Measurements from ENCODE around the gene PLXNB3.

PLXNB3 gene

DNA sequence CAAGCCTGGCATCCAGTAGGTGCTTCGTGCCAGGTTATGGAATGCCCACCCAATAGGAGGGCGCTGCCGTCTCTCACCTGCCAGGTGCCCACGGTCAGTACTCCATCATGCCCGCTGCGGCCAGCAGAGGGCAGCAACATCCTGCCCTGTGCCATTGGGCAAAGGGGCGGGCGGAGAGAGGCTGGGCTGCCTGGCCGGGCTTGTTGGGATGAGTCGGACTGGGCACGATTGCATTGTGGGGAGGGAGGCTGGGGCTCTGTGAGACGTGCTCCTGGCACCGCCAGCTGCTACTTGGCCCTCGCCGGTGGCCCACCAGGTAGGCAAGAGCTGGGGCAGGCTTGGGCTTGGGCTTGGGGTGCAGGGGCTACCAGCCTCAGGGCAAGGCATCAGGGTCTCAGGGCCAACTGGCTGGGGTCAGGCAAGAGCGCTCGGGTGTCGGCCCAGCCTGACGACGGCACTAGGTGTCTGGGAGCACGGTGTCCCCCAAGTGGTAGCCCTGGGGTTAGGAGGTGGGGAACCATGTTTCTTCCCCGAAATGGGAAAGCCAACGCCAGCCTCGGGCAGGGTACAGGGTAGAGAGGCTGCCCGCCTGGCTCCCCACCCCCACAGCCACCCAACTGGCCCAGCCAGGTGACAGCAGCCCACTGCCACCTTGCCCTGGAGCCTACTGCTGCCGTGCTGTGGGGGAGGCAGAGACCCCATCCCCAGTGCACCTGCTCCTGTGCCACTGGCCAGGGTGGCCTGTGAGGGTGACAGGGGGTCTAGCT lies at the start of gene PLXNB3:
Gene PLXNB3, plus strand, starts transcription at position 261 of the 767 bp plus-strand sequence. CDS start 1,287 bp downstream, outside the sequence.
- H3K4me1 ChIP-seq: no peaks in the 10 kb centered on the region
- no peak within 1 kb of the TSS for H3K9ac ChIP-seq
- H3K79me2 ChIP-seq: no peaks in the 10 kb centered on the region
- H2AFZ ChIP-seq: no peak within 1 kb of the TSS
- no peak within 1 kb of the TSS for H3K4me2 ChIP-seq (ENCODE audit: low read length)
- TF ChIP-seq, protein P1, sequence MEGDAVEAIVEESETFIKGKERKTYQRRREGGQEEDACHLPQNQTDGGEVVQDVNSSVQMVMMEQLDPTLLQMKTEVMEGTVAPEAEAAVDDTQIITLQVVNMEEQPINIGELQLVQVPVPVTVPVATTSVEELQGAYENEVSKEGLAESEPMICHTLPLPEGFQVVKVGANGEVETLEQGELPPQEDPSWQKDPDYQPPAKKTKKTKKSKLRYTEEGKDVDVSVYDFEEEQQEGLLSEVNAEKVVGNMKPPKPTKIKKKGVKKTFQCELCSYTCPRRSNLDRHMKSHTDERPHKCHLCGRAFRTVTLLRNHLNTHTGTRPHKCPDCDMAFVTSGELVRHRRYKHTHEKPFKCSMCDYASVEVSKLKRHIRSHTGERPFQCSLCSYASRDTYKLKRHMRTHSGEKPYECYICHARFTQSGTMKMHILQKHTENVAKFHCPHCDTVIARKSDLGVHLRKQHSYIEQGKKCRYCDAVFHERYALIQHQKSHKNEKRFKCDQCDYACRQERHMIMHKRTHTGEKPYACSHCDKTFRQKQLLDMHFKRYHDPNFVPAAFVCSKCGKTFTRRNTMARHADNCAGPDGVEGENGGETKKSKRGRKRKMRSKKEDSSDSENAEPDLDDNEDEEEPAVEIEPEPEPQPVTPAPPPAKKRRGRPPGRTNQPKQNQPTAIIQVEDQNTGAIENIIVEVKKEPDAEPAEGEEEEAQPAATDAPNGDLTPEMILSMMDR (IDR thresholded peaks at IDR 0.05): peak; percentile 86
- no peaks in the 10 kb centered on the region for H3K27me3 ChIP-seq (ENCODE audit: control insufficient read depth, insufficient read depth, low read length)
- H3K36me3 ChIP-seq (ENCODE audit: control insufficient read depth, insufficient read depth, low read length): no peaks in the 10 kb centered on the region
- H3K27ac ChIP-seq: no peak within 1 kb of the TSS
- no peak within 1 kb of the TSS for H3K4me3 ChIP-seq (ENCODE audit: low read depth, low read length)
- no peaks in the 10 kb centered on the region for H3K9me3 ChIP-seq (ENCODE audit: control insufficient read depth, low read length)

DNA sequence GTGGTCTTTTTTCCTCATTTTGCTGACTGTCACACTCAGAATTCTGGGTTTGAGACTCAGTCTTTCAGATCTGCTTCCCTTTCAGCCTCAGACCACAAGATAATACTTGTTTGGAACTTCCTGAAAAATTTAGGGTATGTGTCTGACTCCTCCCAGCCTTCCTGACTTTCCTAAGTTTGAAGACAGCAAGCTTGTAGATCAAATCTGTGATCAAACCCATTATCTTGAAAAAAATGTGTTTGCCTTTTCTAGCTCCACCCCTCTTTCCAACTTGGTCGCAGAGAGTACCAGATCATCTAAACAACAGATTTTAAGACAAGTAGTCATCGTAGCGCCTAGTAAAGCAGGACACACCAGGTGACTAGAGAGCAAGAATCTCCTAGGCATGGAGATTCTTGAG lies 49.8 kb upstream of the PLXNB3 start:
- Histone ChIP-seq H3K79me2 (no peaks in the 10 kb centered on the region), H3K27me3 (ENCODE audit: control insufficient read depth, insufficient read depth, low read length) (no peaks in the 10 kb centered on the region), H2AFZ (no peak overlapping the region), H3K27ac (no peak overlapping the region), H3K4me3 (ENCODE audit: low read depth, low read length) (no peak overlapping the region), H3K4me2 (ENCODE audit: low read length) (no peak overlapping the region), H3K36me3 (ENCODE audit: control insufficient read depth, insufficient read depth, low read length) (no peaks in the 10 kb centered on the region), H3K9ac (no peak overlapping the region), H3K4me1 (no peaks in the 10 kb centered on the region), H3K9me3 (ENCODE audit: control insufficient read depth, low read length) (no peaks in the 10 kb centered on the region)
- TF ChIP-seq, protein P1 (IDR thresholded peaks at IDR 0.05): no peak

DNA sequence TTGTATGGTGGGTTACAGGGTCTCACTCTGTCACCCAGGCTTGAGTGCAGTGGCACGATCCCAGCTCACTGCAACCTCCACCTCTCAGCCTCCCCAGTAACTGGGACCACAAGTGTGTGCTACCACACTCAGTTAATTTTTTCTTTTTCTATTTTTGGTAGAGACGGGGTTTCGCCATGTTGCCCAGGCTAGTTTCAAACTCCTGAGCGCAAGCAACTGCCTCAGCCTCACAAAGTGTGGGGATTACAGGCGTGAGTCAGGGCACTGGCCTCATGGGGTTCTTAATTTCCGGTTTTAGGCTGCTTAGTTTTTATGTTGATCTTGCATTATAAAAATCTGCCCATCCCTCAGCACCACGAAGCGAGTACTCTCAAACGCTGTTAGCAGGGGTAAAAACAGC lies 46.6 kb upstream of the PLXNB3 start:
- no peak overlapping the region for H3K4me2 ChIP-seq (ENCODE audit: low read length)
- no peaks in the 10 kb centered on the region for H3K4me1 ChIP-seq

DNA sequence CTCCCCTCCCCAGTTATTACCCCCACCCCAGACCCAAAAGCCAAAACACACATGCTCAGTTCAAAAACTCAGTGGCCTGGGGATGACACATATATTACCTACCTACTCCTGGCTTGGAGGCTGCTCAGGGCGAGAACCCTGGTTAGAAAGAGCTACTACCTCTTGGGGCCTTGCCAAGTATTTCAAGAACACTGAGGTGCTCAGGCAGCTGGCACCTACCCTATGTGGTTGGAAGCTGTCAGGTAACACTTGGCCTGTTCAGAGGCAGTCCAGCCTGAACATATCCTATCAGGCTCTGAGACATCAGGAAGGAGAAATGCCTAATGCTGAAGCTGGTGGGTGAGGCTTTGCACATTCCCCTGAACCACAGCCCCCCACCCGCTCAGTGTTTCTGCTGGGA lies 44.8 kb upstream of the PLXNB3 start:
- no peak overlapping the region for H3K4me2 ChIP-seq (ENCODE audit: low read length)
- H3K9ac ChIP-seq: no peak overlapping the region
- H2AFZ ChIP-seq: no peak overlapping the region
- H3K4me1 ChIP-seq: peaks cover 2% of the 10 kb centered on the region
- no peaks in the 10 kb centered on the region for H3K27me3 ChIP-seq (ENCODE audit: control insufficient read depth, insufficient read depth, low read length)
- no peaks in the 10 kb centered on the region for H3K36me3 ChIP-seq (ENCODE audit: control insufficient read depth, insufficient read depth, low read length)
- H3K9me3 ChIP-seq (ENCODE audit: control insufficient read depth, low read length): no peaks in the 10 kb centered on the region
- H3K4me3 ChIP-seq (ENCODE audit: low read depth, low read length): no peak overlapping the region
- peaks cover 11% of the 10 kb centered on the region for H3K79me2 ChIP-seq
- no peak overlapping the region for H3K27ac ChIP-seq
- TF ChIP-seq, protein P1 (IDR thresholded peaks at IDR 0.05): no peak

More for the DNA sequence above, 46.6 kb upstream of the PLXNB3 start:
- Histone ChIP-seq H3K36me3 (ENCODE audit: control insufficient read depth, insufficient read depth, low read length) (no peaks in the 10 kb centered on the region), H3K27me3 (ENCODE audit: control insufficient read depth, insufficient read depth, low read length) (no peaks in the 10 kb centered on the region), H3K4me3 (ENCODE audit: low read depth, low read length) (no peak overlapping the region), H3K9ac (no peak overlapping the region), H3K27ac (no peak overlapping the region), H3K9me3 (ENCODE audit: control insufficient read depth, low read length) (no peaks in the 10 kb centered on the region), H3K79me2 (peaks cover 11% of the 10 kb centered on the region), H2AFZ (no peak overlapping the region)
- TF ChIP-seq, protein P1 (IDR thresholded peaks at IDR 0.05): no peak

DNA sequence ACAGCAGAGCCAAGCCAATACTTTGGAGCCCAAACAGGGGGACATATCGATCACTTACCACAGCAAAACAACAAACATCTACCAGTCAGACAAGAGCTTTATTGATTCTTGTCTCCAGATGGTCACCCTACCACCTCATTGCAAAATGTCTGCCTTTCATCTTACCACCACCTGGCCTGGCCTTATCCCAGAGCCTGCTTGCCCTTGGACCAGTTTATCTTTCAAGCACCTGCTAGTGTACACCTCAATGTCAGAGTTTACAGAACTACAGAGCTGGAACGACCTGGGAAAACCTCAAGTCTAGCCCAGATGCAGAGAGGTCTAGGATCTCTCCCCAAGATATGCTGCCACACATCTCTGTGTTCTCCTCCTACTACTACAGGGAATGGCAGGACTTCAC lies 44.3 kb upstream of the PLXNB3 start:
- TF ChIP-seq, protein P1 (IDR thresholded peaks at IDR 0.05): no peak
- no peak overlapping the region for H3K4me3 ChIP-seq (ENCODE audit: low read depth, low read length)
- H3K4me2 ChIP-seq (ENCODE audit: low read length): no peak overlapping the region
- H3K27ac ChIP-seq: no peak overlapping the region
- H3K79me2 ChIP-seq: peaks cover 11% of the 10 kb centered on the region
- H3K9me3 ChIP-seq (ENCODE audit: control insufficient read depth, low read length): no peaks in the 10 kb centered on the region
- H3K27me3 ChIP-seq (ENCODE audit: control insufficient read depth, insufficient read depth, low read length): no peaks in the 10 kb centered on the region
- no peaks in the 10 kb centered on the region for H3K36me3 ChIP-seq (ENCODE audit: control insufficient read depth, insufficient read depth, low read length)
- H3K9ac ChIP-seq: no peak overlapping the region
- peaks cover 2% of the 10 kb centered on the region for H3K4me1 ChIP-seq
- H2AFZ ChIP-seq: no peak overlapping the region

All from parathyroid adenoma (tissue), 2 donors.